Esophagus squamous epithelium (tissue), 5 donors: ENCODE measurements around the gene BAG3. TPM values are rescaled to one million over a fixed set of nuclear protein-coding genes. Genes with fewer than 3 reads are reported as not detected.

Experiments used
- DNase-seq: peaks from one replicate; lab custom pipeline; 2025; lab: John Stamatoyannopoulos, UW
- H3K27ac ChIP-seq, 4 donors: fragments of 200-600 bp; sonication (generic); one replicate each; pipeline ENCODE4 v1.5.1; 2016 to 2019; ENCODE audit warnings: mild to moderate bottlenecking in 1 of 4
- H3K27me3 ChIP-seq, 4 donors: fragments of 200-600 bp; sonication (generic); 1 replicate in 3 of 4; 2 replicates in 1 of 4; pipeline versions ENCODE4 v1.5.1 to v1.6.0; 2017 to 2021; ENCODE audit warnings: antibody characterized with exemption in 1 of 4
- H3K36me3 ChIP-seq, 3 donors: fragments of 200-600 bp; sonication (generic); one replicate each; pipeline ENCODE4 v1.5.1; 2016 to 2019
- H3K4me1 ChIP-seq, 3 donors: fragments of 200-600 bp; sonication (generic); one replicate each; pipeline ENCODE4 v1.5.1; 2017 to 2019
- H3K4me3 ChIP-seq, 4 donors: fragments of 200-600 bp; sonication (generic); 1 replicate in 3 of 4; 2 replicates in 1 of 4; pipeline ENCODE4 v1.5.1; 2016 to 2019; ENCODE audit warnings: mild to moderate bottlenecking in 2 of 4, moderate library complexity in 1 of 4
- H3K9me3 ChIP-seq, 3 donors: fragments of 200-600 bp; sonication (generic); one replicate each; pipeline ENCODE4 v1.5.1; 2016 to 2019
- CTCF ChIP-seq, 6 experiments: fragments of 450-650 bp in 4 of 6; fragments of 200-600 bp in 2 of 6; sonication (generic) in 2 of 6; IDR thresholded peaks; one replicate each; pipeline ENCODE4 v1.5.1; 2016 to 2019; ENCODE audit warnings: antibody characterized with exemption in 6 of 6, mild to moderate bottlenecking in 4 of 6, moderate library complexity in 4 of 6
- POLR2A ChIP-seq, 4 donors: fragments of 450-650 bp; IDR thresholded peaks; one replicate each; pipeline ENCODE4 v1.6.1; 2017; ENCODE audit warnings: antibody characterized with exemption in 4 of 4, mild to moderate bottlenecking in 4 of 4, moderate library complexity in 3 of 4
- WGBS, 2 donors: methylation state at CpG; one replicate each; pipeline ENCODE4 v1.1.5; 2018; 5-methylcytosine and 5-hydroxymethylcytosine counted together
- intact Hi-C: fragments of 100-400 bp; cut with DNase I; formaldehyde crosslinking; loops from one replicate; pipeline ENCODE4 v1.15.0; 2022
- total RNA-seq, 4 donors: library from RNA; depleted of rRNA; stranded (reverse); fragments of >200 nt; gene quantifications; one replicate each; pipeline ENCODE4 v1.1.0, GENCODE V29; 2016
- donor health status: DM: yes; HTN: yes; CAD: no.

BAG3 gene
- total RNA-seq, 4 donors from 2014 or later = 51.6 to 102 (median 57.2) TPM

- intact Hi-C loops = loop anchor here (5.0 to 10.0 kb wide), 2 partner anchors 41 to 178 kb away; partner anchors contain the start of gene INPP5F
- Histone ChIP-seq H3K27ac (peak overlapping the region; percentile 52 to 85 (median 80)), H3K4me3 (peak overlapping the region in 3 of 4 donors; percentile 25 to 53 (median 33)), H3K9me3 (no peaks in the 10 kb centered on the region), H3K4me1 (peaks cover 7 to 40% (median 17%) of the 10 kb centered on the region in 3 donors), H3K27me3 (no peaks in the 10 kb centered on the region), H3K36me3 (no peaks in the 10 kb centered on the region)
- TF ChIP-seq CTCF (IDR thresholded peaks at IDR 0.05) = peak; percentile 91 to 96 (median 94)
- TF ChIP-seq POLR2A (IDR thresholded peaks at IDR 0.05) = no peak
- WGBS, 2 donors = 16 to 21% methylated on average over 15 to 20 of the region's 24 CpGs
- DNase-seq = no peak
These were observed 35.4 kb downstream of the BAG3 start for GRCh38 chr10:119686465-119687191.

GRCh38 chr10:119687192-119688032 is 36.2 kb downstream of the BAG3 start:
- no peak for TF ChIP-seq CTCF (IDR thresholded peaks at IDR 0.05)
- no peak for TF ChIP-seq POLR2A (IDR thresholded peaks at IDR 0.05)
- Histone ChIP-seq H3K27me3 (no peaks in the 10 kb centered on the region), H3K27ac (peak overlapping the region; percentile 52 to 85 (median 80)), H3K4me3 (peak overlapping the region in 2 of 4 donors; percentile 33 to 53), H3K36me3 (no peaks in the 10 kb centered on the region), H3K9me3 (no peaks in the 10 kb centered on the region), H3K4me1 (peaks cover 6 to 32% (median 9%) of the 10 kb centered on the region in 3 donors)
- intact Hi-C loops = loop anchor here (5.0 to 10.0 kb wide), 2 partner anchors 40 to 177 kb away; partner anchors contain the start of gene INPP5F
- 53 to 61% methylated on average over 10 of the region's 10 CpGs for WGBS, 2 donors
- no peak for DNase-seq

GRCh38 chr10:119688033-119688508 is 36.9 kb downstream of the BAG3 start:
- 76 to 81% methylated on average over 4 of the region's 4 CpGs for WGBS, 2 donors
- Histone ChIP-seq H3K27ac (no peak overlapping the region), H3K36me3 (no peaks in the 10 kb centered on the region), H3K27me3 (no peaks in the 10 kb centered on the region), H3K4me1 (peaks cover 6 to 25% (median 9%) of the 10 kb centered on the region in 3 donors), H3K4me3 (no peak overlapping the region), H3K9me3 (no peaks in the 10 kb centered on the region)
- DNase-seq = no peak
- intact Hi-C loops = loop anchor here (5.0 to 10.0 kb wide), 2 partner anchors 39 to 177 kb away; partner anchors contain the start of gene INPP5F
- TF ChIP-seq POLR2A (IDR thresholded peaks at IDR 0.05) (no peak), CTCF (IDR thresholded peaks at IDR 0.05) (no peak)

GRCh38 chr10:119689016-119689580 is 37.9 kb downstream of the BAG3 start:
- intact Hi-C loops = loop anchor here (5.0 to 10.0 kb wide), 2 partner anchors 38 to 176 kb away; partner anchors contain the start of gene INPP5F
- H3K9me3 ChIP-seq = no peaks in the 10 kb centered on the region
- TF ChIP-seq POLR2A (IDR thresholded peaks at IDR 0.05) (no peak), CTCF (IDR thresholded peaks at IDR 0.05) (no peak)
- DNase-seq = no peak
- no peaks in the 10 kb centered on the region for H3K36me3 ChIP-seq
- H3K4me1 ChIP-seq = peaks cover 6 to 19% (median 9%) of the 10 kb centered on the region in 3 donors
- no peak overlapping the region for H3K27ac ChIP-seq
- no peak overlapping the region for H3K4me3 ChIP-seq
- 89 to 91% methylated on average over 6 of the region's 6 CpGs for WGBS, 2 donors
- H3K27me3 ChIP-seq = no peaks in the 10 kb centered on the region
